Body of pancreas (tissue), 4 donors: ENCODE measurements around the gene LRRC4.

Experiments used
- CTCF ChIP-seq, 7 experiments: fragments of 450-650 bp in 4 of 7; fragments of 200-600 bp in 3 of 7; sonication (generic) in 3 of 7; IDR thresholded peaks; one replicate each; pipeline ENCODE4 v1.5.1; 2016 to 2019; ENCODE audit warnings: antibody characterized with exemption in 7 of 7
- POLR2A ChIP-seq, 3 donors: fragments of 450-650 bp; IDR thresholded peaks; one replicate each; pipeline ENCODE4 v1.6.1; 2016; ENCODE audit warnings: antibody characterized with exemption in 3 of 3, mild to moderate bottlenecking in 2 of 3

- TF ChIP-seq CTCF (IDR thresholded peaks at IDR 0.05) = no peak
- TF ChIP-seq POLR2A (IDR thresholded peaks at IDR 0.05) = no peak
These were observed 12.8 kb upstream of the LRRC4 start for GRCh38 chr7:128044064-128044463.
